Pulmonary artery endothelial cell (primary cell): Measurements from ENCODE around the gene MUC3A. TPM values are rescaled to one million over a fixed set of nuclear protein-coding genes. Genes with fewer than 3 reads are reported as not detected.
"Not testable (repeated sequence)": the region's sequence is repeated elsewhere in the genome, so short reads cannot be mapped to it uniquely, and the experiment has no call there.

Source experiments
- DNase-seq: peaks from one replicate; pipeline ENCODE4 v3.0.0-alpha.2; 2011; ENCODE audit warnings: low read depth, low spot score
- total RNA-seq: library from RNA; depleted of rRNA; stranded (reverse); fragments of >200 nt; gene quantifications from 2 replicates; pipeline ENCODE4 v1.2.3, GENCODE V29; 2014

The MUC3A gene, protein sequence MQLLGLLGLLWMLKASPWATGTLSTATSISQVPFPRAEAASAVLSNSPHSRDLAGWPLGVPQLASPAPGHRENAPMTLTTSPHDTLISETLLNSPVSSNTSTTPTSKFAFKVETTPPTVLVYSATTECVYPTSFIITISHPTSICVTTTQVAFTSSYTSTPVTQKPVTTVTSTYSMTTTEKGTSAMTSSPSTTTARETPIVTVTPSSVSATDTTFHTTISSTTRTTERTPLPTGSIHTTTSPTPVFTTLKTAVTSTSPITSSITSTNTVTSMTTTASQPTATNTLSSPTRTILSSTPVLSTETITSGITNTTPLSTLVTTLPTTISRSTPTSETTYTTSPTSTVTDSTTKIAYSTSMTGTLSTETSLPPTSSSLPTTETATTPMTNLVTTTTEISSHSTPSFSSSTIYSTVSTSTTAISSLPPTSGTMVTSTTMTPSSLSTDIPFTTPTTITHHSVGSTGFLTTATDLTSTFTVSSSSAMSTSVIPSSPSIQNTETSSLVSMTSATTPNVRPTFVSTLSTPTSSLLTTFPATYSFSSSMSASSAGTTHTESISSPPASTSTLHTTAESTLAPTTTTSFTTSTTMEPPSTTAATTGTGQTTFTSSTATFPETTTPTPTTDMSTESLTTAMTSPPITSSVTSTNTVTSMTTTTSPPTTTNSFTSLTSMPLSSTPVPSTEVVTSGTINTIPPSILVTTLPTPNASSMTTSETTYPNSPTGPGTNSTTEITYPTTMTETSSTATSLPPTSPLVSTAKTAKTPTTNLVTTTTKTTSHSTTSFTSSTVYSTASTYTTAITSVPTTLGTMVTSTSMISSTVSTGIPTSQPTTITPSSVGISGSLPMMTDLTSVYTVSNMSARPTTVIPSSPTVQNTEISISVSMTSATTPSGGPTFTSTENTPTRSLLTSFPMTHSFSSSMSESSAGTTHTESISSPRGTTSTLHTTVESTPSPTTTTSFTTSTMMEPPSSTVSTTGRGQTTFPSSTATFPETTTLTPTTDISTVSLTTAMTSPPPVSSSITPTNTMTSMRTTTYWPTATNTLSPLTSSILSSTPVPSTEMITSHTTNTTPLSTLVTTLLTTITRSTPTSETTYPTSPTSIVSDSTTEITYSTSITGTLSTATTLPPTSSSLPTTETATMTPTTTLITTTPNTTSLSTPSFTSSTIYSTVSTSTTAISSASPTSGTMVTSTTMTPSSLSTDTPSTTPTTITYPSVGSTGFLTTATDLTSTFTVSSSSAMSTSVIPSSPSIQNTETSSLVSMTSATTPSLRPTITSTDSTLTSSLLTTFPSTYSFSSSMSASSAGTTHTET (N-terminal part only)
- total RNA-seq: not detected in 2 replicates

DNA sequence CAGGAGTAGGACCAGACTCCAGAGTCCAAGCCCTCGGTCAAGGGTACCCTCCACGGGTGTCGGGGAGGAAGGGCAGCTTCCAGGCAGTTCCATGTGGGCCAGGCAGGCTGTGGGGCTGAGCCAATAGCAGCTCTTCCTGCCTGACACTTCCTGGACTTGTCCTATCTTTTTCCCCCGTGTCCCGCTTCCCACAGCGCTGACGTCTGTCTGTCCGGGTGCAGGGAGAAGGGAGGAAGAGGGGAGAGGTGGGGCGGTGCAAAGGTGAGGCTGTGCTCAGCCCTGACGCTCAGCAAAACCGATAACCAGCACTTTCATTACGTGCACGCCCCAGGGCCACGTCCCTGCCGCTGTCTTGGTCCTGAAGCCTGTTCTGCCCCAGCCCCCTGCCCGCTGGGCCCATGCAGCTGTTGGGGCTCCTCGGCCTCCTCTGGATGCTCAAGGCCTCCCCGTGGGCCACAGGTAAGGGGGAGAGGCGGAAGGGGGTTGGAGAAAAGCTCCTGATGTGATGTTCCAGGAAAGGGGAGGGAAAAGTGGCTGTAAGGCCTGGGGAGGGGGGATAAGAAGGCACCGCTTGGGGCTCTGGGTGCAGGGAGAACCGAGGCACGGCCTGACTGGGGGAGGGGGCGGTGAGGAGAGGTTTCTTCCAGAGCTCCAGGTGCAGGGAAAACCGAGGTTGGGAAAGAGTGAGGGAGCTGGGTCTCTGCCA, at the start of gene MUC3A:
Gene MUC3A, plus strand, starts transcription at position 308 of the 706 bp plus-strand sequence. Its CDS starts 91 bp downstream, at position 399.
- DNase-seq: no peak

DNA sequence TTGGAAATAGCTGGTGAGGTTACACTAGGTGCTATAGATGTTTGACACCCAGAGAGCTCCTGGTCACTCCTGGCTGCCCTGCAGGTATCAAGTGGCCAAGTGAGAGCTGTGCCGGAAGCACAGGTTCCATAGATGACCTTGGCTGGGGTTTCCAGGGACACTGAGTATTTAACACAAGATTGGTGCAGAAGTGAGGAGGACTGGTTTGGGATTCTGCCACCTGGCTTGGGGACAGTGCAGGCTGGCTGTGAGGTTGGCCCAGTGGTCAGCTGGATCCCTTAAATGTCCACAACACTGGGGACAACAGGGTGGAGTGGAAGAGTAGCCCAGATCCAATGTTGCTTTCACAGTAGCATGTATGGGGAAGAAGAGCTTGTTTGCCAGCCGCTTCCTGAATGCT, 48.4 kb upstream of the MUC3A start:
- DNase-seq: no peak

DNA sequence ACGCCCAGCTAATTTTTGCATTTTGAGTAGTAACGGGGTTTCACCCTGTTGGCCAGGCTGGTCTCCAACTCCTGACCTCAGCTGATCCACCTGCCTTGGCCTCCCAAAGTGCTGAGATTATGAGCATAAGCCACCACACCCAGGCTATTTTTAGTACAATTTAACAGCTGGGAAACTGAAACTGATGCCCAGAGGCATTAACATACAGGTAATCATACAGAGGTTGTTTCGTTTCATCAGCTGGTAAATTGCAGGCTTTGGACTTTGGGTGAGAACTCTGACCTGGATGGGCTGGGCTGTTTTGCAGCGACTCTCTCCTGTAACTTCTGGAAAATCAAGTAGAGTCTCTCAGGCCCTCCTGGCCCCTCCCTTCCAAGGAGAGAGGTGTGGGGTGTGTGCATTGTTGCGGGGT, 47.4 kb upstream of the MUC3A start:
- no peak for DNase-seq

GRCh38 chr7:100902638-100903037, 46.7 kb upstream of the MUC3A start:
- no peak for DNase-seq

DNA sequence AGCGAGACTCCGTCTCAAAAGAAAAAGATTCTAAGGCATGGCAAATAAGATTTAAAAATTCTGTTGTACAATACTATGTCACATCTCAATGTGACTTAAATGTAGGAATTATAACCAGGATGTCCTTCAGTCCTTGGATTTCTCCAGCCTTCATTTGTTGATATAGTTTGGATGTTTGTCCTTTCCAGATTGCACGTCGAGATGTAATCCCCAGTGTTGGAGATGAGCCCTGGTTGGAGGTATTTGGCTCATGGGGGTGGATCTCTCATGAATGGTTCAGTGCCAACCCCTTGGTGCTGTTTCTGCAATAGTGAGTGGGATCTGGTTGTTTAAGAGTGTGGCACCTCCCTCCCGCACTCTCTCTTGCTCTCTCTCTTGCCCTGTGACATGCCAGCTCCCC, 40.8 kb upstream of the MUC3A start:
- no peak for DNase-seq

DNA sequence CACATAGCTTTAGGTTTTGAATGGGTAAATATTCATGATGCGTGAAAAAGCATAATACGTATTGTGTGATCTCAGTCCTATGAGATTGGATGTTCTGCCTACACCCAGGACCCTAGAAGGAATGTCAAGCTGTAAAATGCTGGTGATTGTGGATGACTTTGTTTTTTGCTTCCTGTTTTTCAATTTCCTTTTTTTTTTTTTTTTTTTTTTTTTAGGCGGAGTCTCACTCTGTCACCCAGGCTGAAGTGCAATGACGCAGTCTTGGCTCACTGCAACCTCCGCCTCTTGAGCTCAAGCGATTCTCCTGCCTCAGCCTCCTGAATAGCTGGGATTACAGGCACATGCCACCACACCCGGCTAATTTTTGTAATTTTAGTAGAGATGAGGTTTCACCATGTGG, 38.9 kb upstream of the MUC3A start:
- DNase-seq: not testable (repeated sequence)

- no peak for DNase-seq
Measured at GRCh38 chr7:100911484-100911883, 37.9 kb upstream of the MUC3A start.

DNA sequence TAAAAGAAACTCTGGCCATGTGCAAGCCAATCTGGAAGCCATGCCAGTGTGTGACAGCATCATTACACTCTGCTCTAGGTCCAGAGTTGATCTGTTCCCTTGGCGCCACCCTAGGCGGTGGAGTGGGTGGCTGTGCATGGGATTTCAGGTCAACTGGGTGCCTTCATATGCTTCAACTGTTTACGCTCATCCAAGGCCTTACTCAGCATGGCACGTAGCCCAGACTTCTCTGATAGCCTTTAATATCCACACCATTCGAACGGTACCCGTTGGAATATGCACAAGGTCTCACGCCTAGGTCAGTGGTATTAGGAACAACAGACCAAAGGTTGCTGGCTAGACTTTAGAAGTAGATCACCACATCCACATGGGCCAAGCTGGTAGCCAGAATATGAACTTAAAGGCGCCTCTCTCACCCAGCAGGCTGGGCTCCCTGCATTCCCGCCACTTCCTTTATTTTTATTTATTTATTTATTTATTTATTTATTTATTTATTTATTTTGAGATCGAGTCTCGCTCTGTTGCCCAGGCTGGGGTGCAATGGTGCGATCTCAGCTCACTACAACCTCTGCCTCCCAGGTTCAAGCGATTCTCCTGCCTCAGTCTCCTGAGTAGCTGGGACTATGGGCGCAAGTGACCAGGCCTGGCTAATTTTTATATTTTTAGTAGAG, 35.0 kb upstream of the MUC3A start:
- no peak for DNase-seq

DNA sequence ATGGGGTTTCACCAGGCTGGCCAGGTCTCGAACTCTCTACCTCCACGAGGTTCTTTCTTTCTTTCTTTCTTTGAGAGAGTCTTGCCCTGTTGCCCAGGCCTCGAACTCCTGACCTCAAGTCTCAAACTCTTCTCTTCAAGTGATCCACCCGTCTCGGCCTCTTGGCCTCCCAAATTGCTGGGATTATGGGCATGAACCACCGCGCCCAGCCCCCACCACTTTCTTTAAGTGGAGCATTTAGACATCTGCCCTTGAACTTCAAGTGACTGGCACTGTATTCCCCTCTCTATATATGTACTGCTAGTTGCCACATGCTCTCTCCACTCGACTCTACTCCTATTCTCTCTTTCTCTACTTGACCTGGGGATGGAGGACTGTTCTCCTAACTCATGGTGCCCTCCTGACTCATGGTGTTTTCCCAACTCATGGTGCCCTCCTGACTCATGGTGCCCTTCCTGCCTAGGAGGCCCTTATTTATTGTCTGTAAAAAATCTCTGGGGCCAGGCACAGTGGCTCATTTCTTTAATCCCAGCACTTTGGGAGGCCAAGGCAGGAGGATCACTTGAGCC, 34.4 kb upstream of the MUC3A start:
- no peak for DNase-seq

DNA sequence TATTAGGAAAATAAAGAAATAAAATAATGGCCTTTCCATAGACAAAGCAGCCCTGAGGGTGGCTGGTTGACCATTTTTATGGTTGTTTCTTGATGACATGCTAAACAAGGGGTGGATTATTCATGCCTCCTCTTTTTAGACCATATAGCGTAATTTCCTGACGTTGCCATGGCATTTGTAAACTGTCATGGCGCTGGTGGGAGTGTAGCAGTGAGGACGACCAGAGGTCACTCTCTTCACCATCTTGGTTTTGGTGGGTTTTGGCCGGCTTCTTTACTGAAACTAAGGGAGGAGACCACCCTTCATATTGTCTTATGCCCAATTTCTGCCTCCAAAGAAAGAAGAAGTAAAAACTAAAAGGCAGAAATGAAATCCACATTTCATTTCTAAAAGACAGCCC, 30.0 kb upstream of the MUC3A start:
- not testable (repeated sequence) for DNase-seq

GRCh38 chr7:100919779-100920437, 29.4 kb upstream of the MUC3A start:
- DNase-seq: not testable (repeated sequence)

GRCh38 chr7:100921039-100921438, 28.3 kb upstream of the MUC3A start:
- DNase-seq: no peak

GRCh38 chr7:100923616-100924015, 25.7 kb upstream of the MUC3A start:
- not testable (repeated sequence) for DNase-seq

- no peak for DNase-seq
Measured at GRCh38 chr7:100929808-100930174, 19.5 kb upstream of the MUC3A start.

- DNase-seq: no peak
Measured at GRCh38 chr7:100933734-100934133, 15.6 kb upstream of the MUC3A start.

GRCh38 chr7:100935381-100935780, 14.0 kb upstream of the MUC3A start:
- not testable (repeated sequence) for DNase-seq

GRCh38 chr7:100936167-100936566, 13.2 kb upstream of the MUC3A start:
- DNase-seq: not testable (repeated sequence)

DNA sequence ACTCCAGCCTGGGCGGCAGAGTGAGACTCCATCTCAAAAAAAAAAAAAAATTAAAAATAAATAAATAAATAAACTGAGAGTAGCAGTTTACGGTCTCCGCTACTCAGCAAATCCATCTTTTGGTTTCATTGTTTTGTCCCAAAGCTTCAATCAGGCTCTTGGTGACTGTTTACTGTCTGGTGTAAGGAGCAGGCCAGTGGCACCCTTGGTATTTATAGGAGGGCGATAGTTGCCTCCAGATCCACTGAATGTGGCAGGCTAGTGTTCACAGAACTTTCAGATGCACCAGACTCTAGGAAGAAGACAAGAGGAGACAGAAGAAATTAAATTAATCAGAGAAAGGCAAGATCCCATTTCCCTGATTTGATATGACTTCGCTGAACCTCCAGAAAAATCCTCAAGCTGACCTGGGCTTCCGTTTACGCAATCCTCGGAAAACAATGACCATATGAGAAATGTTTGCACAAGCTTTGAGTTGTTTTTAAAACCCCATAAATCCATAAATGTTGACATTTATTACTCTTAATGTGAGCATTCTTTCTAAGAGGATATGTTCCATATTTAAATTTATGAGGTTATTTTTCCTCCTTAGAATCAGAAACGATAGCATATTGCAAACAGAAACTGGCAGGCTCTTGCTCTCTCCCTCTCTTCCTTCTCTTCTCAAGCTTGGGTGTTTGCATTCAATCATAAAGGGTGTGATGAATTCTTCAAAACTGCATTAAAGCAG, 7.1 kb upstream of the MUC3A start:
- no peak for DNase-seq

GRCh38 chr7:100943693-100944092, 5.6 kb upstream of the MUC3A start:
- no peak for DNase-seq
